GM21576 (cell line): ENCODE measurements around the gene ZNF618.
"Not testable (repeated sequence)": the region's sequence is repeated elsewhere in the genome, so short reads cannot be mapped to it uniquely, and the experiment has no call there.

ENCODE experiments used
- ATAC-seq: cut with Tn5 transposase; IDR thresholded peaks from one replicate; pipeline ENCODE4 v1.9.1; 2021; ENCODE audit warnings: mild to moderate bottlenecking, moderate library complexity; ENCODE audit not compliant: unreplicated experiment

The ZNF618 gene

GRCh38 chr9:114076237-114077161 is 200.4 kb downstream of the ZNF618 start:
- no peak for ATAC-seq

- ATAC-seq = no peak
Observed at GRCh38 chr9:114077162-114077837, 201.2 kb downstream of the ZNF618 start.

- no peak for ATAC-seq
Observed at GRCh38 chr9:114078021-114078780, 202.1 kb downstream of the ZNF618 start, which contains the start of gene AMBP. Gene AMBP (minus strand): TSS chr9:114078300. CDS start chr9:114078209, 91 bp downstream.

GRCh38 chr9:114078781-114079156 is 202.7 kb downstream of the ZNF618 start:
- no peak for ATAC-seq

GRCh38 chr9:114080195-114080772 is 204.2 kb downstream of the ZNF618 start:
- ATAC-seq = no peak

GRCh38 chr9:114080773-114081440 is 204.8 kb downstream of the ZNF618 start:
- ATAC-seq = no peak

GRCh38 chr9:114081441-114082016 is 205.4 kb downstream of the ZNF618 start:
- ATAC-seq = no peak

- ATAC-seq = peak; percentile 87
Observed at GRCh38 chr9:114082017-114082762, 206.1 kb downstream of the ZNF618 start.

GRCh38 chr9:114082763-114083412 is 206.8 kb downstream of the ZNF618 start:
- ATAC-seq = not testable (repeated sequence)

- no peak for ATAC-seq
Observed at GRCh38 chr9:114083666-114084065, 207.6 kb downstream of the ZNF618 start.

GRCh38 chr9:114084282-114085073 is 208.4 kb downstream of the ZNF618 start:
- no peak for ATAC-seq

- ATAC-seq = no peak
Observed at GRCh38 chr9:114085387-114085789, 209.3 kb downstream of the ZNF618 start.

- ATAC-seq = no peak
Observed at GRCh38 chr9:114086009-114086408, 209.9 kb downstream of the ZNF618 start.

GRCh38 chr9:114086607-114087006 is 210.5 kb downstream of the ZNF618 start:
- no peak for ATAC-seq

GRCh38 chr9:114087721-114088120 is 211.6 kb downstream of the ZNF618 start:
- no peak for ATAC-seq

GRCh38 chr9:114088571-114089170 is 212.6 kb downstream of the ZNF618 start:
- no peak for ATAC-seq

- ATAC-seq = no peak
Observed at GRCh38 chr9:114089206-114089840, 213.2 kb downstream of the ZNF618 start.
